GM19240 (cell line): ENCODE results near the gene FTCD.
A peak's percentile ranks its signal among the peaks of the same experiment; 100 is the strongest.

Experiments
- DNase-seq: peaks from one replicate; pipeline ENCODE4 v3.0.0; 2011; ENCODE audit warnings: low spot score; ENCODE audit not compliant: insufficient read length

Gene FTCD

GRCh38 chr21:46154155-46154954 is 1.0 kb downstream of the FTCD start:
- DNase-seq = no peak

- DNase-seq = no peak
Measured at GRCh38 chr21:46153247-46154154, 1.9 kb downstream of the FTCD start.

- no peak for DNase-seq
Measured at GRCh38 chr21:46152927-46153246, 2.5 kb downstream of the FTCD start.

- DNase-seq = no peak
Measured at GRCh38 chr21:46151989-46152926, 3.1 kb downstream of the FTCD start.

- DNase-seq = no peak
Measured at GRCh38 chr21:46151261-46151988, 4.0 kb downstream of the FTCD start.

- DNase-seq = no peak
Measured at GRCh38 chr21:46150491-46151121, 4.8 kb downstream of the FTCD start.

GRCh38 chr21:46150073-46150472 is 5.3 kb downstream of the FTCD start:
- no peak for DNase-seq

- DNase-seq = no peak
Measured at GRCh38 chr21:46149205-46149901, 6.0 kb downstream of the FTCD start.

- no peak for DNase-seq
Measured at GRCh38 chr21:46148106-46148505, 7.3 kb downstream of the FTCD start.

GRCh38 chr21:46147429-46147828 is 8.0 kb downstream of the FTCD start:
- peak; percentile 59 for DNase-seq

GRCh38 chr21:46146856-46147255 is 8.5 kb downstream of the FTCD start:
- DNase-seq = no peak

- no peak for DNase-seq
Measured at GRCh38 chr21:46145840-46146691, 9.3 kb downstream of the FTCD start.

- no peak for DNase-seq
Measured at GRCh38 chr21:46145159-46145839, 10.1 kb downstream of the FTCD start.

GRCh38 chr21:46144464-46145070 is 10.8 kb downstream of the FTCD start:
- DNase-seq = no peak

GRCh38 chr21:46142582-46143473 is 12.6 kb downstream of the FTCD start:
- DNase-seq = no peak

GRCh38 chr21:46141767-46142581 is 13.4 kb downstream of the FTCD start:
- no peak for DNase-seq
